WTC11 (cell line): ENCODE results near the gene ADAT1.

Experiments used
- CREM ChIP-seq: sonication (generic); formaldehyde crosslinking; IDR thresholded peaks from 2 replicates; pipeline ENCODE4 v1.8.1; 2022; ENCODE audit warnings: mild to moderate bottlenecking, missing genetic modification reagents, moderate library complexity
- TCF7 ChIP-seq: sonication (generic); formaldehyde crosslinking; IDR thresholded peaks from 2 replicates; pipeline ENCODE4 v1.8.0; 2022; ENCODE audit warnings: mild to moderate bottlenecking, low read depth, missing genetic modification reagents, moderate library complexity
- TP53 ChIP-seq: sonication (generic); formaldehyde crosslinking; IDR thresholded peaks from 2 replicates; pipeline ENCODE4 v1.8.1; 2023; ENCODE audit warnings: mild to moderate bottlenecking, missing genetic modification reagents
- ZNF121 ChIP-seq: sonication (generic); formaldehyde crosslinking; IDR thresholded peaks from 2 replicates; pipeline ENCODE4 v1.8.0; 2023; ENCODE audit warnings: missing genetic modification reagents
- ZNF263 ChIP-seq: sonication (generic); formaldehyde crosslinking; IDR thresholded peaks from 2 replicates; pipeline ENCODE4 v1.8.1; 2022; ENCODE audit warnings: low read depth, mild to moderate bottlenecking, moderate library complexity, missing genetic modification reagents
- TF ChIP-seq, protein P1 (sequence below): sonication (generic); formaldehyde crosslinking; IDR thresholded peaks from 2 replicates; pipeline ENCODE4 v1.8.1; 2023; ENCODE audit warnings: mild to moderate bottlenecking, missing genetic modification reagents, borderline replicate concordance
- TF ChIP-seq, protein P2 (sequence below): fragments of 200-600 bp; IDR thresholded peaks from 2 replicates; pipeline ENCODE4 v1.8.0; 2022; ENCODE audit warnings: antibody characterized with exemption
- TF ChIP-seq, protein P3 (sequence below): sonication (generic); formaldehyde crosslinking; IDR thresholded peaks from 2 replicates; pipeline ENCODE4 v1.8.1; 2022; ENCODE audit warnings: missing genetic modification reagents, borderline replicate concordance

DNA sequence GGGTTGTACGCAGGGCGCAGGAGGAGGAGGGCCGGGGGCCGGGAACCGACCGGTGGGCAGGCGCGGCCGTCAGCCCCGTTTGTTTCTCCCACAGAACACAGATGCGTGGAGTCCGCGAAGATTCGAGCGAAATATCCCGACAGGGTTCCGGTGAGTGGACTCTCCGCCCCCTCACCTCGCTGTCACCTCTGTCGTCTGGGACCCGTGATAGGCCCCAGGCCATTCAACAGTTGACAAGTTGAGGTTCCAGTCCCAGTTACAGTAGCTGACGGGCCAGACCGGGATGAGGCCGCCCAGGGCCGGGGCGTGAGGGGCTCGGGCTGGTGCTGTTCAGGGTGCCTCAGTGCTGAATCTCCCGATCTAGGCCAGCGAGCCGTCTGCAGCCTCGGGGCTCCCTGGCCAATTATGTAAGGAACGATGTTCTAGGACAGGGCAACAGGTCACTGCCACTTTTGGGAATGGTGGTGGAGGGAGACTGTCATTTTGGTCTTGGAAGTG lies 56.3 kb downstream of the ADAT1 start:
- TF ChIP-seq ZNF121 (CRISPR knock-in tag) (no peak), TCF7 (CRISPR knock-in tag) (no peak), CREM (no peak), TP53 (CRISPR knock-in tag) (no peak), ZNF263 (CRISPR knock-in tag) (no peak)
- TF ChIP-seq, protein P1, sequence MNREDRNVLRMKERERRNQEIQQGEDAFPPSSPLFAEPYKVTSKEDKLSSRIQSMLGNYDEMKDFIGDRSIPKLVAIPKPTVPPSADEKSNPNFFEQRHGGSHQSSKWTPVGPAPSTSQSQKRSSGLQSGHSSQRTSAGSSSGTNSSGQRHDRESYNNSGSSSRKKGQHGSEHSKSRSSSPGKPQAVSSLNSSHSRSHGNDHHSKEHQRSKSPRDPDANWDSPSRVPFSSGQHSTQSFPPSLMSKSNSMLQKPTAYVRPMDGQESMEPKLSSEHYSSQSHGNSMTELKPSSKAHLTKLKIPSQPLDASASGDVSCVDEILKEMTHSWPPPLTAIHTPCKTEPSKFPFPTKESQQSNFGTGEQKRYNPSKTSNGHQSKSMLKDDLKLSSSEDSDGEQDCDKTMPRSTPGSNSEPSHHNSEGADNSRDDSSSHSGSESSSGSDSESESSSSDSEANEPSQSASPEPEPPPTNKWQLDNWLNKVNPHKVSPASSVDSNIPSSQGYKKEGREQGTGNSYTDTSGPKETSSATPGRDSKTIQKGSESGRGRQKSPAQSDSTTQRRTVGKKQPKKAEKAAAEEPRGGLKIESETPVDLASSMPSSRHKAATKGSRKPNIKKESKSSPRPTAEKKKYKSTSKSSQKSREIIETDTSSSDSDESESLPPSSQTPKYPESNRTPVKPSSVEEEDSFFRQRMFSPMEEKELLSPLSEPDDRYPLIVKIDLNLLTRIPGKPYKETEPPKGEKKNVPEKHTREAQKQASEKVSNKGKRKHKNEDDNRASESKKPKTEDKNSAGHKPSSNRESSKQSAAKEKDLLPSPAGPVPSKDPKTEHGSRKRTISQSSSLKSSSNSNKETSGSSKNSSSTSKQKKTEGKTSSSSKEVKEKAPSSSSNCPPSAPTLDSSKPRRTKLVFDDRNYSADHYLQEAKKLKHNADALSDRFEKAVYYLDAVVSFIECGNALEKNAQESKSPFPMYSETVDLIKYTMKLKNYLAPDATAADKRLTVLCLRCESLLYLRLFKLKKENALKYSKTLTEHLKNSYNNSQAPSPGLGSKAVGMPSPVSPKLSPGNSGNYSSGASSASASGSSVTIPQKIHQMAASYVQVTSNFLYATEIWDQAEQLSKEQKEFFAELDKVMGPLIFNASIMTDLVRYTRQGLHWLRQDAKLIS = no peak
- TF ChIP-seq, protein P2, sequence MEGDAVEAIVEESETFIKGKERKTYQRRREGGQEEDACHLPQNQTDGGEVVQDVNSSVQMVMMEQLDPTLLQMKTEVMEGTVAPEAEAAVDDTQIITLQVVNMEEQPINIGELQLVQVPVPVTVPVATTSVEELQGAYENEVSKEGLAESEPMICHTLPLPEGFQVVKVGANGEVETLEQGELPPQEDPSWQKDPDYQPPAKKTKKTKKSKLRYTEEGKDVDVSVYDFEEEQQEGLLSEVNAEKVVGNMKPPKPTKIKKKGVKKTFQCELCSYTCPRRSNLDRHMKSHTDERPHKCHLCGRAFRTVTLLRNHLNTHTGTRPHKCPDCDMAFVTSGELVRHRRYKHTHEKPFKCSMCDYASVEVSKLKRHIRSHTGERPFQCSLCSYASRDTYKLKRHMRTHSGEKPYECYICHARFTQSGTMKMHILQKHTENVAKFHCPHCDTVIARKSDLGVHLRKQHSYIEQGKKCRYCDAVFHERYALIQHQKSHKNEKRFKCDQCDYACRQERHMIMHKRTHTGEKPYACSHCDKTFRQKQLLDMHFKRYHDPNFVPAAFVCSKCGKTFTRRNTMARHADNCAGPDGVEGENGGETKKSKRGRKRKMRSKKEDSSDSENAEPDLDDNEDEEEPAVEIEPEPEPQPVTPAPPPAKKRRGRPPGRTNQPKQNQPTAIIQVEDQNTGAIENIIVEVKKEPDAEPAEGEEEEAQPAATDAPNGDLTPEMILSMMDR = no peak
- TF ChIP-seq, protein P3, sequence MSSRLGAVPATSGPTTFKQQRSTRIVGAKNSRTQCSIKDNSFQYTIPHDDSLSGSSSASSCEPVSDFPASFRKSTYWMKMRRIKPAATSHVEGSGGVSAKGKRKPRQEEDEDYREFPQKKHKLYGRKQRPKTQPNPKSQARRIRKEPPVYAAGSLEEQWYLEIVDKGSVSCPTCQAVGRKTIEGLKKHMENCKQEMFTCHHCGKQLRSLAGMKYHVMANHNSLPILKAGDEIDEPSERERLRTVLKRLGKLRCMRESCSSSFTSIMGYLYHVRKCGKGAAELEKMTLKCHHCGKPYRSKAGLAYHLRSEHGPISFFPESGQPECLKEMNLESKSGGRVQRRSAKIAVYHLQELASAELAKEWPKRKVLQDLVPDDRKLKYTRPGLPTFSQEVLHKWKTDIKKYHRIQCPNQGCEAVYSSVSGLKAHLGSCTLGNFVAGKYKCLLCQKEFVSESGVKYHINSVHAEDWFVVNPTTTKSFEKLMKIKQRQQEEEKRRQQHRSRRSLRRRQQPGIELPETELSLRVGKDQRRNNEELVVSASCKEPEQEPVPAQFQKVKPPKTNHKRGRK (CRISPR knock-in tag) = no peak
